Spleen (tissue), 11 donors: ENCODE measurements around the gene PPFIA1. TPM values are rescaled to one million over a fixed set of nuclear protein-coding genes. Genes with fewer than 3 reads are reported as not detected.
A peak's percentile ranks its signal among the peaks of the same experiment; 100 is the strongest.

Source experiments
- DNase-seq: peaks from one replicate; pipeline ENCODE4 v3.0.0-alpha.2; 2020
- H3K27ac ChIP-seq, 8 donors: fragments of 200-600 bp; sonication (generic) in 7 of 8; 1 replicate in 4 of 8; 2 replicates in 4 of 8; pipeline versions ENCODE4 v1.5.0 to v1.8.0; 2016 to 2021; ENCODE audit warnings: inconsistent platforms in 4 of 8, mild to moderate bottlenecking in 4 of 8, moderate library complexity in 1 of 8
- H3K27me3 ChIP-seq, 7 donors: fragments of 200-600 bp; sonication (generic) in 6 of 7; replicated peaks in 1 of 7; 1 replicate in 4 of 7; 2 replicates in 3 of 7; pipeline versions ENCODE4 v1.5.0 to v1.8.0; 2016 to 2021; ENCODE audit warnings: inconsistent platforms in 3 of 7, mild to moderate bottlenecking in 1 of 7
- H3K36me3 ChIP-seq, 6 donors: fragments of 200-600 bp; sonication (generic) in 5 of 6; 1 replicate in 4 of 6; 2 replicates in 2 of 6; pipeline versions ENCODE4 v1.5.0 to v1.8.0; 2016 to 2021; ENCODE audit warnings: inconsistent platforms in 2 of 6
- H3K4me1 ChIP-seq, 6 donors: fragments of 200-600 bp; sonication (generic) in 5 of 6; 1 replicate in 3 of 6; 2 replicates in 3 of 6; pipeline versions ENCODE4 v1.5.0 to v1.8.0; 2016 to 2021; ENCODE audit warnings: inconsistent platforms in 3 of 6
- H3K4me3 ChIP-seq, 8 donors: fragments of 200-600 bp; sonication (generic) in 7 of 8; 1 replicate in 4 of 8; 2 replicates in 4 of 8; pipeline versions ENCODE4 v1.5.0 to v1.8.0; 2016 to 2021; ENCODE audit warnings: inconsistent platforms in 4 of 8, mild to moderate bottlenecking in 4 of 8, moderate library complexity in 2 of 8
- H3K9me3 ChIP-seq, 8 donors: fragments of 200-600 bp; sonication (generic) in 7 of 8; 1 replicate in 4 of 8; 2 replicates in 4 of 8; pipeline versions ENCODE4 v1.5.0 to v1.8.0; 2016 to 2021; ENCODE audit warnings: inconsistent platforms in 4 of 8
- CTCF ChIP-seq, 11 experiments: fragments of 200-600 bp in 7 of 11; fragments of 450-650 bp in 4 of 11; sonication (generic) in 4 of 11; IDR thresholded peaks in 8 of 11; conservative IDR thresholded peaks in 3 of 11; 1 replicate in 7 of 11; 2 replicates in 4 of 11; pipeline versions ENCODE4 v1.4.0 to v1.8.0; 2016 to 2021; ENCODE audit warnings: antibody characterized with exemption in 11 of 11, inconsistent platforms in 4 of 11, mild to moderate bottlenecking in 1 of 11
- POLR2A ChIP-seq, 3 donors: fragments of 450-650 bp; IDR thresholded peaks; one replicate each; pipeline ENCODE4 v1.5.1; 2017; ENCODE audit warnings: antibody characterized with exemption in 3 of 3, mild to moderate bottlenecking in 1 of 3
- POLR2AphosphoS5 ChIP-seq, 3 donors: sonication (generic); formaldehyde crosslinking; IDR thresholded peaks; one replicate each; pipeline ENCODE4 v1.5.1; 2017; ENCODE audit warnings: antibody characterized with exemption in 3 of 3
- WGBS, 5 donors: extraction: QIAGEN DNeasy Blood & Tissue Kit in 3 of 5; methylation state at CpG; one replicate each; pipeline versions ENCODE4 v1.1.5 to v1.1.7; 2013 to 2018; 5-methylcytosine and 5-hydroxymethylcytosine counted together
- intact Hi-C: fragments of 100-400 bp; cut with DNase I; formaldehyde crosslinking; loops from one replicate; pipeline ENCODE4 v1.15.0; 2023; ENCODE audit warnings: low total_unique reads
- polyA plus RNA-seq, 3 donors: library from polyadenylated mRNA; stranded (reverse); fragments of 200-250 nt; gene quantifications; one replicate each; pipeline ENCODE4 v1.2.1, GENCODE V29; 2013
- total RNA-seq, 7 donors: library from RNA; depleted of rRNA in 3 of 7; stranded (reverse); fragments of >200 nt in 3 of 7; fragmentation: NEBNext Ultra II Directional in 4 of 7; extraction: Animal tissue kit (Norgen Biotek cat#: 25700) in 4 of 7; gene quantifications; one replicate each; pipeline versions ENCODE4 v1.1.0 to v1.2.1, GENCODE V29; 2016 to 2021
- donor health status: healthy with polysubstance abuse.
- donor health status: DM: no; HTN: no; CAD: no; lungs with moderate emphysema.
- donor health status: DM: no; HTN: no; CAD: no.
- donor health status: Bipolar disorder and iron deficiency.
- donor health status: healthy.
- donor health status: DM: no; HTN: no; CAD: no.
- donor health status: DM: yes; HTN: yes; CAD: no.

The PPFIA1 gene
- total and polyA plus RNA-seq, 10 donors: 7.6 to 73.5 (median 55.0) TPM

DNA sequence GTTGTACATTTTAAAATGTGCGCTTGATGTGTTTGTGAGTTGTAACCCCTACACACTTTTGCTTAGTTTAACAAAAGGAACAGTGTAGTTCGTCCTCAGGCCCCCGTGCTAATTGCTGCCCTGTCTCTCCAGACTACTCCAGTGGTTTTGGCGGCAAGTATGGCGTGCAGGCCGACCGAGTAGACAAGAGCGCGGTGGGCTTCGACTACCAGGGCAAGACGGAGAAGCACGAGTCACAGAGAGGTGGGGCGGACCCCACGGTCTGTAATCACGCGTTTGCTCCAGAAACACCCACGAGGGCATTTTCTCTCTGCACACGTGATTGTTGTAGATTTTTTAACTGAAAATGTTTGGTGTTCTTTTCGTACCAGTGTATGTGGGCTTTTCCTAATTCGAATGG is 146.4 kb downstream of the PPFIA1 start:
- Histone ChIP-seq H3K36me3 (peaks cover 0 to 100% (median 47%) of the 10 kb centered on the region in 6 donors), H3K4me3 (no peak overlapping the region), H3K9me3 (no peaks in the 10 kb centered on the region), H3K27ac (no peak overlapping the region), H3K4me1 (peaks cover 0 to 13% (median 0%) of the 10 kb centered on the region in 6 donors), H3K27me3 (peaks cover 0 to 86% (median 0%) of the 10 kb centered on the region in 7 donors)
- DNase-seq: no peak
- TF ChIP-seq POLR2A (IDR thresholded peaks at IDR 0.05) (no peak), POLR2AphosphoS5 (IDR thresholded peaks at IDR 0.05) (no peak), CTCF (IDR thresholded peaks at IDR 0.05 in 8 of 11, conservative IDR thresholded peaks at IDR 0.05 in 3 of 11) (no peak)
- intact Hi-C loops: no loop called here
- WGBS, 5 donors: 93 to 96% (median 95%) methylated on average over 20 of the region's 20 CpGs

GRCh38 chr11:70418130-70418529 is 147.6 kb downstream of the PPFIA1 start:
- WGBS, 5 donors: 91 to 97% (median 93%) methylated on average over 12 of the region's 12 CpGs
- Histone ChIP-seq H3K9me3 (no peaks in the 10 kb centered on the region), H3K4me3 (no peak overlapping the region), H3K36me3 (peaks cover 0 to 100% (median 48%) of the 10 kb centered on the region in 6 donors), H3K27me3 (peaks cover 0 to 85% (median 0%) of the 10 kb centered on the region in 7 donors), H3K4me1 (peaks cover 0 to 13% (median 0%) of the 10 kb centered on the region in 6 donors), H3K27ac (no peak overlapping the region)
- TF ChIP-seq CTCF (IDR thresholded peaks at IDR 0.05 in 8 of 11, conservative IDR thresholded peaks at IDR 0.05 in 3 of 11): no peak
- peak in 1 of 3 donors; percentile 27 for TF ChIP-seq POLR2AphosphoS5 (IDR thresholded peaks at IDR 0.05)
- no peak for DNase-seq
- intact Hi-C loops: no loop called here

GRCh38 chr11:70419307-70420007 is 149.0 kb downstream of the PPFIA1 start:
- intact Hi-C loops: no loop called here
- peaks cover 0 to 86% (median 0%) of the 10 kb centered on the region in 7 donors for H3K27me3 ChIP-seq
- peaks cover 0 to 100% (median 49%) of the 10 kb centered on the region in 6 donors for H3K36me3 ChIP-seq
- peaks cover 0 to 22% (median 0%) of the 10 kb centered on the region in 6 donors for H3K4me1 ChIP-seq
- no peaks in the 10 kb centered on the region for H3K9me3 ChIP-seq
- no peak for DNase-seq
- H3K4me3 ChIP-seq: no peak overlapping the region
- no peak for TF ChIP-seq POLR2A (IDR thresholded peaks at IDR 0.05)
- no peak for TF ChIP-seq POLR2AphosphoS5 (IDR thresholded peaks at IDR 0.05)
- TF ChIP-seq CTCF (IDR thresholded peaks at IDR 0.05 in 8 of 11, conservative IDR thresholded peaks at IDR 0.05 in 3 of 11): no peak
- 87 to 94% (median 90%) methylated on average over 17 of the region's 17 CpGs for WGBS, 5 donors
- no peak overlapping the region for H3K27ac ChIP-seq

DNA sequence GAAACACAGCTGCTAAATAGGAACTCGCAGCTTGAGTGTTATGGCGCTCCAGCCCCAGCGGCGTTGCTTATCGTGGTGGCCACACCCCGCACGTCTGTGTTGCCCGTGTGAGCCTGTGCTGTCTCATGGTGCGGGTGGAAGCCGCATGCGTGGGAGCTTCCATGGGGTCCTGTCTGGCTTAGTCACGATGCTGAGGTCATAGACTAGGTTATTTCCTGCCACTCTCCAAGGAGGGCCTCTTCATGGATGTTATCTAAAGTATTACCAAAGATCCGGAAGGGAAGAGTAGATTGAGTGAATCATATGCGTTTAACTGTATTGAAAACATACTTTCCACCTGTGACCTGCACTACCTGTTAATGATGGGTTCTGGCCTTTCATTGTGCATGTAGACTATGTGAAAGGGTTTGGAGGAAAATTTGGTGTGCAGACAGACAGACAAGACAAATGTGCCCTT is 149.5 kb downstream of the PPFIA1 start:
- DNase-seq: no peak
- peaks cover 0 to 24% (median 0%) of the 10 kb centered on the region in 6 donors for H3K4me1 ChIP-seq
- intact Hi-C loops: no loop called here
- H3K27ac ChIP-seq: no peak overlapping the region
- WGBS, 5 donors: 77 to 87% (median 82%) methylated on average over 11 to 14 of the region's 14 CpGs
- TF ChIP-seq POLR2AphosphoS5 (IDR thresholded peaks at IDR 0.05): no peak
- no peak overlapping the region for H3K4me3 ChIP-seq
- peaks cover 0 to 100% (median 44%) of the 10 kb centered on the region in 6 donors for H3K36me3 ChIP-seq
- H3K27me3 ChIP-seq: peaks cover 0 to 86% (median 0%) of the 10 kb centered on the region in 7 donors
- H3K9me3 ChIP-seq: no peaks in the 10 kb centered on the region
